Testis (tissue), 3 donors: ENCODE data around the gene STAC. TPM values are rescaled to one million over a fixed set of nuclear protein-coding genes. Genes with fewer than 3 reads are reported as not detected.
"Not testable (repeated sequence)": the region's sequence is repeated elsewhere in the genome, so short reads cannot be mapped to it uniquely, and the experiment has no call there.

Experiments used
- DNase-seq: peaks from one replicate; pipeline ENCODE4 v3.0.0-alpha.2; 2019
- H3K27ac ChIP-seq, 2 donors: fragments of 200-600 bp; sonication (generic); one replicate each; pipeline ENCODE4 v1.5.1; 2019
- H3K27me3 ChIP-seq: fragments of 200-600 bp; sonication (generic); one replicate; pipeline ENCODE4 v1.5.1; 2019
- H3K36me3 ChIP-seq: fragments of 200-600 bp; sonication (generic); one replicate; pipeline ENCODE4 v1.5.1; 2017; ENCODE audit warnings: low read depth; ENCODE audit errors: missing control alignments
- H3K4me1 ChIP-seq: fragments of 200-600 bp; sonication (generic); one replicate; pipeline ENCODE4 v1.5.1; 2019
- H3K4me3 ChIP-seq, 2 donors: fragments of 200-600 bp; sonication (generic); one replicate each; pipeline ENCODE4 v1.5.1; 2017 to 2019
- H3K9me3 ChIP-seq: fragments of 200-600 bp; sonication (generic); one replicate; pipeline ENCODE4 v1.5.1; 2017
- CTCF ChIP-seq, 3 experiments: fragments of 450-650 bp in 2 of 3; fragments of 200-600 bp in 1 of 3; sonication (generic) in 1 of 3; IDR thresholded peaks; one replicate each; pipeline ENCODE4 v1.5.1; 2016 to 2019; ENCODE audit warnings: antibody characterized with exemption in 3 of 3, mild to moderate bottlenecking in 2 of 3, moderate library complexity in 1 of 3
- POLR2A ChIP-seq: fragments of 450-650 bp; IDR thresholded peaks from one replicate; pipeline ENCODE4 v1.6.1; 2017; ENCODE audit warnings: antibody characterized with exemption, mild to moderate bottlenecking, moderate library complexity
- WGBS, 2 donors: methylation state at CpG; one replicate each; pipeline ENCODE4 v1.1.5; 2018; 5-methylcytosine and 5-hydroxymethylcytosine counted together
- intact Hi-C: fragments of 100-400 bp; cut with DNase I; formaldehyde crosslinking; loops from one replicate; pipeline ENCODE4 v1.15.1; 2023; ENCODE audit warnings: low total_unique reads
- polyA plus RNA-seq: library from polyadenylated mRNA; stranded (reverse); fragments of 350-450 nt; fragmentation: Illumina TruSeq; extraction: RNeasy Lipid Tissue Mini Kit (QIAGEN cat#74804); gene quantifications from one replicate; pipeline ENCODE4 v1.2.3, GENCODE V29; 2014; ENCODE audit warnings: low read depth, low replicate concordance; ENCODE audit not compliant: insufficient read depth
- total RNA-seq, 2 donors: library from RNA; depleted of rRNA; stranded (reverse); fragments of >200 nt; gene quantifications; one replicate each; pipeline ENCODE4 v1.2.3, GENCODE V29; 2016

The STAC gene
- total and polyA plus RNA-seq, 3 donors from 2014 or later: 4.8 to 9.4 (median 7.1) TPM

- TF ChIP-seq POLR2A (no peak), CTCF (IDR thresholded peaks at IDR 0.05) (no peak)
- Histone ChIP-seq H3K27ac (no peak overlapping the region), H3K4me1 (no peaks in the 10 kb centered on the region), H3K27me3 (no peaks in the 10 kb centered on the region), H3K9me3 (no peaks in the 10 kb centered on the region), H3K4me3 (no peak overlapping the region), H3K36me3 (no peaks in the 10 kb centered on the region)
- no peak for DNase-seq
- intact Hi-C loops: no loop called here
- 88 to 94% methylated on average over 4 of the region's 4 CpGs for WGBS, 2 donors
Observed at GRCh38 chr3:36489101-36489500, 108.8 kb downstream of the STAC start.

GRCh38 chr3:36489679-36490425 is 109.5 kb downstream of the STAC start:
- H3K4me3 ChIP-seq: no peak overlapping the region
- H3K9me3 ChIP-seq: no peaks in the 10 kb centered on the region
- DNase-seq: no peak
- 67 to 72% methylated on average over 6 of the region's 6 CpGs for WGBS, 2 donors
- no peak overlapping the region for H3K27ac ChIP-seq
- H3K27me3 ChIP-seq: no peaks in the 10 kb centered on the region
- intact Hi-C loops: no loop called here
- H3K36me3 ChIP-seq: no peaks in the 10 kb centered on the region
- no peak for TF ChIP-seq POLR2A
- no peaks in the 10 kb centered on the region for H3K4me1 ChIP-seq

- Histone ChIP-seq H3K36me3 (no peaks in the 10 kb centered on the region), H3K4me3 (no peak overlapping the region), H3K27ac (no peak overlapping the region), H3K9me3 (no peaks in the 10 kb centered on the region), H3K27me3 (no peaks in the 10 kb centered on the region), H3K4me1 (no peaks in the 10 kb centered on the region)
- intact Hi-C loops: no loop called here
- 86 to 87% methylated on average over 4 of the region's 4 CpGs for WGBS, 2 donors
- no peak for DNase-seq
- TF ChIP-seq CTCF (IDR thresholded peaks at IDR 0.05) (no peak), POLR2A (no peak)
Observed at GRCh38 chr3:36493051-36493450, 112.7 kb downstream of the STAC start.

- WGBS, 2 donors: 84 to 89% methylated on average over 2 to 3 of the region's 3 CpGs
- Histone ChIP-seq H3K9me3 (no peaks in the 10 kb centered on the region), H3K27ac (no peak overlapping the region), H3K4me1 (no peaks in the 10 kb centered on the region), H3K4me3 (no peak overlapping the region), H3K36me3 (no peaks in the 10 kb centered on the region), H3K27me3 (no peaks in the 10 kb centered on the region)
- intact Hi-C loops: no loop called here
- DNase-seq: no peak
- TF ChIP-seq CTCF (IDR thresholded peaks at IDR 0.05) (no peak), POLR2A (no peak)
Observed at GRCh38 chr3:36494461-36495109, 114.3 kb downstream of the STAC start.

GRCh38 chr3:36496684-36497633 is 116.7 kb downstream of the STAC start:
- no peaks in the 10 kb centered on the region for H3K27me3 ChIP-seq
- 69 to 72% methylated on average over 2 of the region's 2 CpGs for WGBS, 2 donors
- intact Hi-C loops: no loop called here
- no peak for DNase-seq
- no peaks in the 10 kb centered on the region for H3K4me1 ChIP-seq
- H3K36me3 ChIP-seq: no peaks in the 10 kb centered on the region
- H3K27ac ChIP-seq: no peak overlapping the region
- no peak overlapping the region for H3K4me3 ChIP-seq
- no peaks in the 10 kb centered on the region for H3K9me3 ChIP-seq
- no peak for TF ChIP-seq POLR2A
- no peak for TF ChIP-seq CTCF (IDR thresholded peaks at IDR 0.05)

- H3K4me3 ChIP-seq, H3K27me3 ChIP-seq, H3K4me1 ChIP-seq, intact Hi-C loops, DNase-seq, H3K27ac ChIP-seq, H3K9me3 ChIP-seq, H3K36me3 ChIP-seq: not testable (repeated sequence)
- 73 to 96% methylated on average over 2 of the region's 2 CpGs for WGBS, 2 donors
Observed at GRCh38 chr3:36500053-36500452, 119.7 kb downstream of the STAC start.
